Measurements from ENCODE around the gene FAM228B. TPM values are rescaled to one million over a fixed set of nuclear protein-coding genes. Genes with fewer than 3 reads are reported as not detected.

FAM228B gene
- total and polyA plus RNA-seq, 4 donors, result 30.0 to 47.8 (median 33.9) TPM

DNA sequence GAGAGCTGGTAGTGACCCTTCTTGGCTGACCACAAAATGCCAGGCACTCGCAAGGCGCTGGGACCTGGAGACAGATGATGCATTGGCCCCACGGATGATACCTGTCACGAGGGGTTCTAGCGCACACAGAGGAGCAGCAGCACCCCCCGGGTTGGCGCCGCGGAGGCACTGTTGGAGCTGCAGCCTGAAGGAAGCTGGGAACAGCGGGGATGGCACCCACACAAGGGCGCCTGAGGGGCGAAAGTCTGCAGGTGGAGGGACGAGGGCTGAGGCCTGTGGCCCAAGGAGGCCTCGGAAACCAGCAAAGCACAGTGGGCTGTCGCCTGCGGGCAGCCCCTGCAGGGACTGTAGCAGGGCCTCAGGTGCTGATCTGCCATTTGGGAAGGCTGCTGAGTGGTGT lies 85.2 kb downstream of the FAM228B start:
- ATAC-seq (ENCODE audit: low FRiP score) (no peak), DNase-seq (no peak)
- intact Hi-C loops (cut with DNase I), result no loop called here
- 94 to 95% methylated on average over 16 of the region's 16 CpGs for WGBS, 2 donors
- Histone ChIP-seq H3K27me3 (ENCODE audit: control insufficient read depth in 1 of 2, insufficient read depth in 2 of 2, low read length in 1 of 2) (no peaks in the 10 kb centered on the region), H3K4me1 (ENCODE audit: control insufficient read depth in 1 of 2, insufficient read depth in 2 of 2, low read length in 2 of 2) (no peaks in the 10 kb centered on the region), H3K4me3 (ENCODE audit: low read length in 2 of 2) (no peak overlapping the region), H3K9me3 (ENCODE audit: control insufficient read depth, low read length) (no peaks in the 10 kb centered on the region), H3K27ac (ENCODE audit: low read depth in 1 of 2, low read length in 2 of 2) (no peak overlapping the region), H3K36me3 (ENCODE audit: control insufficient read depth in 1 of 2, insufficient read depth in 2 of 2, low read length in 1 of 2) (peaks cover 3 to 25% of the 10 kb centered on the region in 2 donors)

DNA sequence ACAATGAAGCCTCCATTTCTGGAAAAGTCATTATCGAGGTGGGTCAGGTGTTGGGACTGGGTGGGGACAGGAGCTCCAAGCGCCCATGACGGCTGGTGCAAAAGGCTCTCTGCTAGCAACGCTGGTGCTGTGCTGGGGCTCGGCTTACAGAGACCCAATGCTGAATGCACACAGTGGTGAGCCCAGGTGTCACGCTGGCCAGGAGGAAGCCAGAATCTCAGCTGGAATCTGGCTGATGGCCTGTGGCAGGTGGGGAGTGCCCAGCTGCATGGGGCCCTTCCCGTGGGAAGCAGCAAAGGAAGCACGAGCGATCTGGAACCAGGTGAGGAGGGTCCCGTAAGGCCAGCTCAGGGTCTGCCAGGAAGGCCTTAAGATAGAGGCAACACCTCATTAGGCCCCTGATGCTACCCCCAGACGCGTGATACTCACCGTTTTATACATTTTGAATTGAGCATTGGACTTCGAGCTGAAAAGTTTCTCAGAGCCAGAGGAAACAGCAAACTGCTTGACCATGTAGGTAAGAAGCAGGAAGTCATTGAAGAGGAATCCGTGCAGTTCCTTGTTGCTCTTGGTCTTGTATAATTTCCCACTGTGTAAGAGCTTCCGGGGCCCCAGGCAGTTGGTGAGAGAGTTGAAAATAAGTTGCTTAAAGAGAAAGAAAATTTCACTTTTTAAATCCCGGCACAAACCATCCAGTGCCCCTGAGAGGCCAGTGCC lies 86.3 kb downstream of the FAM228B start:
- ATAC-seq (ENCODE audit: low FRiP score) (no peak), DNase-seq (no peak)
- 87% methylated on average over 17 of the region's 17 CpGs for WGBS, 2 donors
- Histone ChIP-seq H3K4me1 (ENCODE audit: control insufficient read depth in 1 of 2, insufficient read depth in 2 of 2, low read length in 2 of 2) (no peaks in the 10 kb centered on the region), H3K4me3 (ENCODE audit: low read length in 2 of 2) (no peak overlapping the region), H3K27ac (ENCODE audit: low read depth in 1 of 2, low read length in 2 of 2) (no peak overlapping the region), H3K27me3 (ENCODE audit: control insufficient read depth in 1 of 2, insufficient read depth in 2 of 2, low read length in 1 of 2) (no peaks in the 10 kb centered on the region), H3K9me3 (ENCODE audit: control insufficient read depth, low read length) (no peaks in the 10 kb centered on the region), H3K36me3 (ENCODE audit: control insufficient read depth in 1 of 2, insufficient read depth in 2 of 2, low read length in 1 of 2) (peaks cover 3 to 17% of the 10 kb centered on the region in 2 donors)
- intact Hi-C loops (cut with DNase I), result no loop called here

DNA sequence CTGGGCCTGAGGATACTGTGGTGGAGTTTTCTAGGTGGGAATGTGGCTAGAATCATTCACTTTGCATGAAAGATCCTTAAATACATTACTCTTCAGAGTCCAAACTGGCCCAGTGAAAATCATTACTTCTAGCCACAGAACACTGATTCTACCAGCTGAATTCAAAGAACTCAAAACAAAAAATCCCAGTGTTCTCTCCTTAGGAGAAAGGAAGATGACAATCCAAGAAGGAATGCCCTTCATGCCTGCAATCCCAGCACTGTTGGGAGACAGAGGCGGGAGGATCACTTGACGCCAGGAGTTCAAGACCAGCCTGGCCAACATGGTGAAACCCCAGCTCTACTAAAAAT lies 86.8 kb downstream of the FAM228B start:
- DNase-seq, result no peak

DNA sequence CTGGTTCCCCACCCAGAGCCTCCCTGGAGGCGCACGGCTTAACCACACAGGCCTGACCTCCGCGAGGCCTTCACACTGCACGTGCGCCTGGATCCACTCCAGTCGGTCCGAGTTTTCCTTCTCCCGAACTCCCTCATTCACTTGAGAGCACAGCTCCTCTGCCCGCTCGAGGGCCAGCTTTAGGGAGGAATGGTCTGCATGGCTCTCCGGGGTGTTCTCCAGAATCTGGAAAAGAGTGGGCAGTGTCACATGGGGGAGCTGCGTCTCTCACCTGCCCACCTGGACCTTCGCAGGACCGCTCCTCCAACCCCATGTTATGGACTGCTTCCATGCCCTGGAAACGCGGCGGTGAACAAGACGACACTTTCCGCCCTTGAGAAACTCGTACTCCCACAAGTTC lies 87.5 kb downstream of the FAM228B start:
- no peak for DNase-seq
- Histone ChIP-seq H3K27me3 (ENCODE audit: control insufficient read depth in 1 of 2, insufficient read depth in 2 of 2, low read length in 1 of 2) (no peaks in the 10 kb centered on the region), H3K4me1 (ENCODE audit: control insufficient read depth in 1 of 2, insufficient read depth in 2 of 2, low read length in 2 of 2) (no peaks in the 10 kb centered on the region), H3K9me3 (ENCODE audit: control insufficient read depth, low read length) (no peaks in the 10 kb centered on the region), H3K36me3 (ENCODE audit: control insufficient read depth in 1 of 2, insufficient read depth in 2 of 2, low read length in 1 of 2) (peaks cover 0 to 12% of the 10 kb centered on the region in 2 donors), H3K27ac (ENCODE audit: low read depth in 1 of 2, low read length in 2 of 2) (no peak overlapping the region), H3K4me3 (ENCODE audit: low read length in 2 of 2) (no peak overlapping the region)
- intact Hi-C loops (cut with DNase I), result no loop called here
- WGBS, 2 donors, result 94 to 95% methylated on average over 21 of the region's 21 CpGs
- ATAC-seq (ENCODE audit: low FRiP score), result no peak

More for the DNA sequence above, 86.8 kb downstream of the FAM228B start:
- Histone ChIP-seq H3K36me3 (ENCODE audit: control insufficient read depth in 1 of 2, insufficient read depth in 2 of 2, low read length in 1 of 2) (peaks cover under 1 to 16% of the 10 kb centered on the region in 2 donors), H3K27me3 (ENCODE audit: control insufficient read depth in 1 of 2, insufficient read depth in 2 of 2, low read length in 1 of 2) (no peaks in the 10 kb centered on the region), H3K27ac (ENCODE audit: low read depth in 1 of 2, low read length in 2 of 2) (no peak overlapping the region), H3K4me3 (ENCODE audit: low read length in 2 of 2) (no peak overlapping the region), H3K9me3 (ENCODE audit: control insufficient read depth, low read length) (no peaks in the 10 kb centered on the region), H3K4me1 (ENCODE audit: control insufficient read depth in 1 of 2, insufficient read depth in 2 of 2, low read length in 2 of 2) (no peaks in the 10 kb centered on the region)
- WGBS, 2 donors, result 95% methylated on average over 2 of the region's 2 CpGs
- ATAC-seq (ENCODE audit: low FRiP score), result no peak
- intact Hi-C loops (cut with DNase I), result no loop called here

DNA sequence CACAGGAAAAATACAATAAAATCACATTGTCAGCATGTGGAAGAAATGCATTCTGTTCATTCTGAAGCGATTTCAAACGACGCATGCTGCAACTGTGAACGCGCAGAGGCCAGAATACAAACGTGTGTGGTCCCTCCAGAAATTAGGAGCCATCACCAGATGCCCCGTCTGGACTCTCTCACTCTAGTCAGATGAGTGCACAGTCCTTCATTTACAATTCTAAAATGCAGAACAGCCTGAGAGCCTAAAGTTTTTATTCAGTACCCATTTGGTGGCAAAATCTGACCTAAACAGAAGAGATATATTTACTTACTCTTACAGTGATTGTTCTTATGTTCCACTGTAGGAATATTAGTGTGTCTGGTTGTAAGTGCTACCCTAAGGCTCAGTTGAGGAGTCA lies 88.1 kb downstream of the FAM228B start:
- H3K4me3 ChIP-seq (ENCODE audit: low read length in 2 of 2), result no peak overlapping the region
- intact Hi-C loops (cut with DNase I), result no loop called here

DNA sequence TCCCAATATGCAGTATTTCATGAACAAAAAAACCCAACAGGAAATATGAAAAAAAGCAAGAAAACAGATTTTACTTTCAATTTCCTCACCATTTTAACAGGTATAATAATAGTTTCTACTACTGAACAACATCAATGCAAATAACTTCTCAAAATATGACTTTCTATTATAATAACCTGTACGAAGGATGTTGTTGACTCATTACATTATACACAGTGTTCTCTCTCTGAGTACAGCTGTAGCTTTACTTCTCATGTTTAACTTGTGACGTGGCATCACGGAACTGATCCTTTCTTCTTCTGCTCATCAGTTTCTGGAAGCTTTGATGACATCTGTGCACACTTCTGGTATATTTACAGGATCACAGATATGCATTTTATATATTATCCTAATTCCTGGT lies 91.6 kb downstream of the FAM228B start:
- peaks cover 2 to 3% of the 10 kb centered on the region in 2 donors for H3K36me3 ChIP-seq (ENCODE audit: control insufficient read depth in 1 of 2, insufficient read depth in 2 of 2, low read length in 1 of 2)
- no peak for ATAC-seq (ENCODE audit: low FRiP score)
- no peaks in the 10 kb centered on the region for H3K4me1 ChIP-seq (ENCODE audit: control insufficient read depth in 1 of 2, insufficient read depth in 2 of 2, low read length in 2 of 2)
- WGBS, 2 donors, result 89 to 90% methylated on average over 3 of the region's 3 CpGs
- H3K27me3 ChIP-seq (ENCODE audit: control insufficient read depth in 1 of 2, insufficient read depth in 2 of 2, low read length in 1 of 2), result no peaks in the 10 kb centered on the region
- no peaks in the 10 kb centered on the region for H3K9me3 ChIP-seq (ENCODE audit: control insufficient read depth, low read length)
- intact Hi-C loops (cut with DNase I), result no loop called here
- H3K4me3 ChIP-seq (ENCODE audit: low read length in 2 of 2), result no peak overlapping the region
- no peak for DNase-seq
- no peak overlapping the region for H3K27ac ChIP-seq (ENCODE audit: low read depth in 1 of 2, low read length in 2 of 2)

More for the DNA sequence above, 88.1 kb downstream of the FAM228B start:
- Histone ChIP-seq H3K4me1 (ENCODE audit: control insufficient read depth in 1 of 2, insufficient read depth in 2 of 2, low read length in 2 of 2) (no peaks in the 10 kb centered on the region), H3K9me3 (ENCODE audit: control insufficient read depth, low read length) (no peaks in the 10 kb centered on the region), H3K27me3 (ENCODE audit: control insufficient read depth in 1 of 2, insufficient read depth in 2 of 2, low read length in 1 of 2) (no peaks in the 10 kb centered on the region), H3K36me3 (ENCODE audit: control insufficient read depth in 1 of 2, insufficient read depth in 2 of 2, low read length in 1 of 2) (peaks cover 0 to 12% of the 10 kb centered on the region in 2 donors), H3K27ac (ENCODE audit: low read depth in 1 of 2, low read length in 2 of 2) (no peak overlapping the region)
- DNase-seq, result no peak
- 63 to 68% methylated on average over 7 of the region's 7 CpGs for WGBS, 2 donors
- ATAC-seq (ENCODE audit: low FRiP score), result no peak

Other genes starting within 250 kb of the FAM228B start
- 10 to 100 TPM; 33.4 to 45.8 TPM for gene ATAD2B, start 196.3 kb upstream of the FAM228B start, total RNA-seq
- gene ATAD2B, start 196.3 kb upstream of the FAM228B start, polyA plus RNA-seq, result 1 to 10 TPM; 2.3 to 3.6 TPM
- 10 to 100 TPM; 16.8 to 19.5 TPM for gene UBXN2A, start 183.0 kb upstream of the FAM228B start, total RNA-seq
- 10 to 100 TPM; 10.0 to 11.5 TPM for gene UBXN2A, start 183.0 kb upstream of the FAM228B start, polyA plus RNA-seq
- gene MFSD2B, start 113.4 kb upstream of the FAM228B start, total RNA-seq, result under 1 TPM; 0.33 to 0.42 TPM
- gene MFSD2B, start 113.4 kb upstream of the FAM228B start, polyA plus RNA-seq, result under 1 TPM in 1 of 2 donors, not detected in 1; 0.05 TPM
- gene WDCP, start 76.1 kb upstream of the FAM228B start, total RNA-seq, result 10 to 100 TPM in 1 of 2 donors, 1 to 10 TPM in 1; 8.3 to 11.2 TPM
- 1 to 10 TPM; 1.3 to 3.5 TPM for gene WDCP, start 76.1 kb upstream of the FAM228B start, polyA plus RNA-seq
- 1 to 10 TPM; 5.9 to 7.3 TPM for gene FKBP1B, start 73.7 kb upstream of the FAM228B start, total RNA-seq
- gene FKBP1B, start 73.7 kb upstream of the FAM228B start, polyA plus RNA-seq, result 10 to 100 TPM; 18.7 to 24.8 TPM
- gene SF3B6, start 47.1 kb upstream of the FAM228B start, total RNA-seq, result 10 to 100 TPM; 54.4 to 60.5 TPM
- gene SF3B6, start 47.1 kb upstream of the FAM228B start, polyA plus RNA-seq, result 100 to 1,000 TPM; 115 to 158 TPM
- gene TP53I3, start 38.6 kb upstream of the FAM228B start, total RNA-seq, result 10 to 100 TPM in 1 of 2 donors, 1 to 10 TPM in 1; 7.3 to 21.0 TPM
- gene TP53I3, start 38.6 kb upstream of the FAM228B start, polyA plus RNA-seq, result 10 to 100 TPM; 30.2 to 35.5 TPM
- under 1 TPM in 1 of 2 donors, not detected in 1; 0.93 TPM for gene PFN4, start 135 bp upstream of the FAM228B start, total RNA-seq
- gene PFN4, start 135 bp upstream of the FAM228B start, polyA plus RNA-seq, result under 1 TPM; 0.26 to 0.63 TPM
- 1 to 10 TPM; 1.7 to 3.9 TPM for gene FAM228A, start 51.6 kb downstream of the FAM228B start, total RNA-seq
- 1 to 10 TPM; 1.0 to 4.7 TPM for gene FAM228A, start 51.6 kb downstream of the FAM228B start, polyA plus RNA-seq
- gene ITSN2, start 237.1 kb downstream of the FAM228B start, total RNA-seq, result 10 to 100 TPM; 61.1 to 87.0 TPM
- 10 to 100 TPM; 20.5 to 26.7 TPM for gene ITSN2, start 237.1 kb downstream of the FAM228B start, polyA plus RNA-seq